Urinary bladder (tissue), 4 donors: ENCODE results near the gene MYOF. TPM values are rescaled to one million over a fixed set of nuclear protein-coding genes. Genes with fewer than 3 reads are reported as not detected.
"Not testable (repeated sequence)": the region's sequence is repeated elsewhere in the genome, so short reads cannot be mapped to it uniquely, and the experiment has no call there.

Experiments used
- DNase-seq: peaks from one replicate; pipeline ENCODE4 v3.0.0-alpha.2; 2015; ENCODE audit errors: extremely low spot score
- H3K27ac ChIP-seq: one replicate; pipeline ENCODE4 v1.5.1; 2013; ENCODE audit warnings: low read depth, mild to moderate bottlenecking, moderate library complexity
- H3K36me3 ChIP-seq: one replicate; pipeline ENCODE4 v1.6.1; 2013; ENCODE audit warnings: mild to moderate bottlenecking, moderate library complexity; ENCODE audit not compliant: insufficient read depth
- H3K4me1 ChIP-seq: one replicate; pipeline ENCODE4 v1.6.1; 2013; ENCODE audit warnings: mild to moderate bottlenecking, moderate library complexity; ENCODE audit not compliant: insufficient read depth
- H3K4me3 ChIP-seq: one replicate; pipeline ENCODE4 v1.5.1; 2013; ENCODE audit warnings: low read depth, low read length
- WGBS: extraction: QIAGEN DNeasy Blood & Tissue Kit; methylation state at CpG from one replicate; pipeline ENCODE4 v1.1.7; 2013; 5-methylcytosine and 5-hydroxymethylcytosine counted together
- polyA plus RNA-seq: library from polyadenylated mRNA; stranded (reverse); fragments of 200-250 nt; gene quantifications from one replicate; pipeline ENCODE4 v1.2.3, GENCODE V29; 2013
- total RNA-seq: library from RNA; depleted of rRNA; stranded (reverse); fragments of >200 nt; gene quantifications from one replicate; pipeline ENCODE4 v1.2.3, GENCODE V29; 2014
- donor health status: healthy with polysubstance abuse.
- donor health status: healthy.

MYOF gene
- total and polyA plus RNA-seq, 2 donors: 61.3 to 99.1 TPM

- 72% methylated on average over 10 of the region's 10 CpGs for WGBS
- DNase-seq, H3K27ac ChIP-seq, H3K36me3 ChIP-seq, H3K4me1 ChIP-seq, H3K4me3 ChIP-seq: not testable (repeated sequence)
These were observed 39.4 kb downstream of the MYOF start for GRCh38 chr10:93442721-93443120.

DNA sequence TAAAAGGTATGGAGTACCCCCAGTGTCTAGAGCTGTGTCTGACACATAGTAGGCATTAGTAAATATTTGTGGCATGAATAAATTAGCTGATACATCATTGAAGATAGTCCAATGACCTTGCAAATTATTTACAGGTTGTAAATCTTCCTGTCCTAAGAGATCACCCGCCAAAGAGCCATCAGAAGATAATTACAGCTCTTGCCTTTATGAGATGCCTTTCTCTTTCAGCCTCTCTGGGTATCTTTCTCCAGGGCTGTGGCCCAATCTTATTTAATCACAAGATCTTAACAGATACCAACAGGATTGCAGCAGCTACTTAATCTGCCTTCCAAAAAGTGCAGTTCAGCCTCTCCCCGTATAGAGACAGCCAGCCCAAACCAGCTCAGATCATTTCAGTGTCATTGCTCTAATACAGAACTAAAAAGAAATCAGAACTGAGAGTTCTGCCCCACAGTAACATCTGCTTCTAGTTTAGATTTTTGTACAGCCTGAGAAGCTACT is 41.5 kb downstream of the MYOF start:
- Histone ChIP-seq H3K4me1 (peaks cover under 1% of the 10 kb centered on the region), H3K27ac (peak overlapping the region; percentile 55), H3K36me3 (no peaks in the 10 kb centered on the region), H3K4me3 (no peak overlapping the region)
- DNase-seq: no peak
- 40% methylated on average over 2 of the region's 2 CpGs for WGBS

GRCh38 chr10:93438613-93439253 is 43.4 kb downstream of the MYOF start:
- no peak for DNase-seq
- Histone ChIP-seq H3K36me3 (no peaks in the 10 kb centered on the region), H3K27ac (peak overlapping the region; percentile 90), H3K4me3 (no peak overlapping the region), H3K4me1 (peaks cover 2% of the 10 kb centered on the region)
- 52% methylated on average over 16 of the region's 16 CpGs for WGBS

DNA sequence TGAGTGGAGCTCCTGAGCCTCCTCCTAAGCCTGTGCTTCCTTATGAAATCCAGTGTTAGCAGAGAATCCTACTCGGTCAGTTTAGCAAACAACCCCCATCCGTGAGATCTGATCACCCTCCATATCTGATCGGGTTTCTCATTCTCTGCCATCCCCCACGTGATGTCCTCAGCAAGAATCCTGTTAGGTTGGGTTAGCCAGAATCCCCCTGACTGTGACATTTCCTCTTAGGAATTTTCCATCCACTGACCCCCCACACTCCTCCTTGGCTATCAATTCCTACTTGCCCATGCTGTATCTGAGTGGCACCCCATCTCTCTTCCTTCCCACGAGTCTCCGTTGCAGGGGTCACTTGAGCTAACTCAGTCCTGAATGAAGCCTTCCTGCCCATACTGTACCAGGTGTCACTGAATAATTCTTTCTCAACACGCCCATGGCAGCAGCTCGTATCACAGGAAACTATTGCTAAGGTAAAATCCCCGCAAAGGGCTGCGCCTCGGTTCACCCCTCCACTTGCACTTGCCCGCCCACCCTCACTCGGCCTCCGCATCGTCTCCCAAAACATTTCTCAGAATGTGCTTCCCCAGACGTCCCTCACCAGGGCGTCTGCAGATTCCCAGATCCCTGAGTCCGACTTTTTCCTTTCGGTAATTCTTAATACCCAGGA is 44.1 kb downstream of the MYOF start:
- 51% methylated on average over 19 of the region's 19 CpGs for WGBS
- Histone ChIP-seq H3K27ac (peak overlapping the region; percentile 90), H3K36me3 (no peaks in the 10 kb centered on the region), H3K4me3 (no peak overlapping the region), H3K4me1 (peaks cover 2% of the 10 kb centered on the region)
- no peak for DNase-seq

GRCh38 chr10:93437086-93437945 is 44.8 kb downstream of the MYOF start:
- Histone ChIP-seq H3K36me3 (no peaks in the 10 kb centered on the region), H3K27ac (peak overlapping the region; percentile 90), H3K4me3 (no peak overlapping the region), H3K4me1 (peaks cover 2% of the 10 kb centered on the region)
- 13% methylated on average over 18 of the region's 18 CpGs for WGBS
- peak; percentile 91 for DNase-seq

GRCh38 chr10:93436591-93437085 is 45.5 kb downstream of the MYOF start:
- Histone ChIP-seq H3K4me1 (peaks cover 2% of the 10 kb centered on the region), H3K4me3 (no peak overlapping the region), H3K27ac (peak overlapping the region; percentile 90), H3K36me3 (no peaks in the 10 kb centered on the region)
- DNase-seq: peak; percentile 86
- 9% methylated on average over 4 of the region's 4 CpGs for WGBS

DNA sequence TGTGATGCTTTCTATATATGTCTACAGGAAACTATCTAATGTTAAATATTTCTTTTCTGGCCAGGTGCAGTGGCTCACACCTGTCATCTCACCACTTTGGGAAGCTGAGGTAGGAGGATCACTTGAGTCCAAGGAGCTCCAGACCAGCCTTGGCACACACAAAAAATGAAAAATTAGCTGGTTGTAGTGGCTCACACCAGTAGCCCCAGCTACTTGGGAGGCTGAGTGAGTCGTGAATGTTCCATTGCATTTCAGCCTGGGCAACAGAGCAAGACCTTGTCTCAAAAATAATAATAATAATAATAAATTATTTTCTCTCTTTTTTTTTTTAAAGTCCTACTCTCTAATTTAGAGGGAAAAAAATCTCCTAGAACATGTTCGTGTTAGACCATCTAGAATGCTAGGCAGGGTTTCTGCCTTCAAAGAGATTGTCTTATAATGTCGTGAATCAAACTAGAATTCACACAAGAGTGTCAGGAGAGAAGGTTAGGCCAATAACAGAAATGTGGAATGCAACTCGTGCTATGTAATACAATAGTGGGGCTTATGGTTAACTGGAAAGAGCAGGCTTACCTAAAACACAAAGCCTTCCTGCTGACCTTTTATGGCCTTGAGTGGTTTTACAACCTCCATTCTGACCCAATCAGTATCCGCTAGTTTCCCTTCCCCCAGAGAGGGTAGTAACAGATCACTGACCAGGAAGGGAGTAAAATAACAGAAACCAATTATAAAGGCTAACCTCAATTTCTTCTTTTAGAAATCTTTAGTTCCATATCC is 46.3 kb downstream of the MYOF start:
- no peaks in the 10 kb centered on the region for H3K36me3 ChIP-seq
- H3K4me3 ChIP-seq: no peak overlapping the region
- peak overlapping the region; percentile 92 for H3K27ac ChIP-seq
- H3K4me1 ChIP-seq: peaks cover 2% of the 10 kb centered on the region
- 38% methylated on average over 5 of the region's 5 CpGs for WGBS
- no peak for DNase-seq

- DNase-seq: no peak
- Histone ChIP-seq H3K27ac (peak overlapping the region; percentile 83), H3K4me1 (peaks cover 2% of the 10 kb centered on the region), H3K4me3 (no peak overlapping the region), H3K36me3 (no peaks in the 10 kb centered on the region)
- WGBS: 54% methylated on average over 6 of the region's 6 CpGs
These were observed 47.1 kb downstream of the MYOF start for GRCh38 chr10:93434991-93435491.

GRCh38 chr10:93431361-93431760 is 50.8 kb downstream of the MYOF start:
- H3K27ac ChIP-seq: no peak overlapping the region
- 81% methylated on average over 4 of the region's 4 CpGs for WGBS
- no peaks in the 10 kb centered on the region for H3K36me3 ChIP-seq
- H3K4me1 ChIP-seq: peaks cover 2% of the 10 kb centered on the region
- H3K4me3 ChIP-seq: no peak overlapping the region
- no peak for DNase-seq

- peak overlapping the region; percentile 12 for H3K27ac ChIP-seq
- WGBS: 90% methylated on average over 6 of the region's 6 CpGs
- no peak for DNase-seq
- H3K4me3 ChIP-seq: no peak overlapping the region
- no peaks in the 10 kb centered on the region for H3K4me1 ChIP-seq
- no peaks in the 10 kb centered on the region for H3K36me3 ChIP-seq
These were observed 56.3 kb downstream of the MYOF start for GRCh38 chr10:93425861-93426260.

- Histone ChIP-seq H3K4me1 (no peaks in the 10 kb centered on the region), H3K36me3 (no peaks in the 10 kb centered on the region), H3K27ac (no peak overlapping the region), H3K4me3 (no peak overlapping the region)
- 64% methylated on average over 4 of the region's 4 CpGs for WGBS
- no peak for DNase-seq
These were observed 60.0 kb downstream of the MYOF start for GRCh38 chr10:93422118-93422517.

DNA sequence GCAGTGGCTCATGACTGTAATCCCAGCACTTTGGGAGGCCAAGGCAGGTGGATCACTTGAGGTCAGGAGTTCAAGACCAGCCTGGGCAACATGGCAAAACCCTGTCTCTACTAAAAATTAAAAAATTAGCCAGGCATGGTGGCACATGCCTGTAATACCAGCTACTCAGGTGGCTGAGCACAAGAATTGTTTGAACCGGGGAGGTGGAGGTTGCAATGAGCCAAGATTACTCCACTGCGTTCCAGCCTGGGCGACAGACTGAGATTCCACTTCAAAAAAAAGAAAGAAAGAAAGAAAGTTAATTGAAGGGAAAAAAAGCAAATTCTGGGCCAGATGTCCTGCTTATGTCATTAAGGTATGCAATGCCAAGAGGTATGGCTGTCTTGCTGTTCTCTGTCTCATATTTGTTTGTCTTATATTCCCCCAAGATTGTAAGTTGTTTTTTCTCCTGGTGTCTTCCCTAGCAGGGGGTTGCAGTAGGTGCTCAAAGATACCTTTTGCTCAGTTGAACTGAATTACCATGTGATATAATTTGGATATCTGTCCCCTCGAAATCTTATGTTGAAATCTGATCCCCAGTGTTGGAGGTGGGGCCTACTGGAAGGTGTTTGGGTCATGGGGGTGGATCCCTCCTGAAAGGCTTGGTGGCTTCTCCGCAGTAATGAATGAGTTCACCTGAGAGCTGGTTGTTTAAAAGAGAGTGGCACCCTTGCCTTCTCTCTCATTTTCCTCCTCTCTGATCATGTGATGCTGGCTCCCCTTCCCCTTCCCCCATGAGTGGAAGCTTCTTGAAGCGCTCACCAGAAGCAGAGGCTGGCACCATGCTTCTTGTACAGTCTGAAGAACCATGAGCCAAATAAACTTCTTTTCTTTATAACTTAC is 60.9 kb downstream of the MYOF start:
- WGBS: 71% methylated on average over 6 of the region's 6 CpGs
- H3K4me1 ChIP-seq: no peaks in the 10 kb centered on the region
- DNase-seq: no peak

More for the DNA sequence above, 60.9 kb downstream of the MYOF start:
- no peak overlapping the region for H3K27ac ChIP-seq
- H3K4me3 ChIP-seq: no peak overlapping the region
- H3K36me3 ChIP-seq: no peaks in the 10 kb centered on the region
